Stimulated activated CD4-positive, alpha-beta T cell treated with anti-CD3 and anti-CD28 coated beads, TNF-alpha, amount 100 ng/mL, for 48 hours (primary cell): ENCODE results near the gene PLA2G4D.

Experiments
- DNase-seq, 3 donors: peaks; one replicate each; pipeline ENCODE4 v3.0.0-alpha.2; 2020; ENCODE audit warnings: low read depth in 3 of 3

PLA2G4D gene

GRCh38 chr15:42021593-42021992 is 72.8 kb downstream of the PLA2G4D start:
- DNase-seq = no peak

DNA sequence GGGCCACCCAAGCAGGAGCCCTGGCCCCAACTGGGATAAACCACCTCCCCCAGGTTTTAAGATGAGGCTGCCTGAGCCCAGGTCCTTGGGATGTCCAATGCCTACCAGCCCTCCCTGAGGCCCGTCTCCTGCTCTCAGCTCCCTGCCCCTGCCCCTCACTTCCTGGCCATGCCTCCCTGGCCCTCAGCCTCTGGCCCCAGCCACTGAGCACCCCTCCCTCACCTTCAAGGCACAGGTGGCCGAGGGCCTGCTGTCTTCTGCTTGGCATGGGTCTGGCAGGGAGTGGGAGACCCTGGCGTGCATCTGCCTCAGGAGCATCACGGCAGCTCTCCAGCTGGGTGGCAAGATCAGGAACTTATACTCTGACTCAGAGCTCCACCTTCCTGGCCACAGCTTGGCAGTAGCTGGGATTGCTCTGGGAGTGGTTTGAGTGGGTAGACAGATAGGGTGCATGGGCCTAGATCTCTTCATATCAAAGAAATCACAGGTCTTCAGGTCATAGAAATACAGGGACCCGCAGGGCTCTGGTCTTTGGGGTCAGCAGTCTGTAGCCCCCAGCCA is 73.6 kb downstream of the PLA2G4D start, which contains the start of gene PLA2G4E:
PLA2G4E (minus strand) TSS at position 330 of the 561 bp plus-strand sequence; CDS start at position 318, 12 bp downstream.
- no peak for DNase-seq

DNA sequence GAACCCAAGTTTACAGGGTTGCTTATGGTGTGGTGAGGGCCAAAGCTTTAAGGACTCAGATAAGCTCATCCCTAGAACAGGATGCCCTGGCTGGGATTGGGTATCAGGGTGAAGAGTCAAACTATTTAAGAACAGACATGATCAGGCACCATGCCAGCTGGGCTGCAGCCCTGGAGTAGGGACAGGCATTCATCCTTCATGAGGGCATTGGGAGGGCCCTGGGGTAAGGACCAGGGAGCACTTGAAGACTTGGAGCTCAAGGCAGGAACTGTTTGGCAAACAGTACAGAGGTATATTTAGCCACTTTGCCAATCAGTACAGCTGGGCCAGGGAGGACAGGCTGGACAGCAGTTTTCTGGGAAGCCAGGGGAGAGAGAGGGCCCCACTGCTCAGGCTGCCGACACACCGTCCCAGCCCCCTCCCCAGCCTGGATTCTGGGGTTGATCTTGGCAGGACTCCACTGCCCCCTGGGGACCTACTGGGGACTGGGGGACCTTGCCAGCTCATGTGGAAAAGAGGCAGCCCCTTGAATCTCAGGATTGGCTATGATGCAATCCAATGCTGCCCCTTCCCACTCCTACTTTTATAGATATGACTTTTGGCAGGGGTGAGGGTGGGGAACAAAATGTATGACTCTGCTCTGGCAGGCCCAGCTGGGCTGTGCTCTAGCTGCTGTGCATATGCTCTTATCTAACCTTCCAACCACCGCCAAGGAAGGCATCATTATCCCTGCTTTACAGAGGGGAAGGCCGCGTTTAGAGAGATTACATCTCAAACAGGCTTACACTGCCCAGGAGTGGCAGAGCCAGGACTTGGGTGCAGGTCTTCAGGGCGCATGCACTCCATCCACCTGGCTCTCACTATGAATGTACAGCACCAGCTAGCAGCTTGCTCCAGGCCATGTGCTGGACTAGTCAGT is 75.8 kb downstream of the PLA2G4D start:
- DNase-seq = no peak
